Endothelial cell of umbilical vein (primary cell): ENCODE data around the gene NUMBL.

Experiments used
- CTCF ChIP-seq, 2 donors: IDR thresholded peaks; 1 replicate in 1 of 2; 2 replicates in 1 of 2; pipeline ENCODE4 v1.5.1; 2011; ENCODE audit warnings: low read length in 2 of 2, mild to moderate bottlenecking in 2 of 2, moderate library complexity in 2 of 2, control low read depth in 1 of 2, inconsistent platforms in 1 of 2, low read depth in 1 of 2; ENCODE audit not compliant: insufficient read depth in 1 of 2; ENCODE audit errors: extremely low read depth in 1 of 2
- EZH2 ChIP-seq: IDR thresholded peaks from 2 replicates; pipeline ENCODE4 v1.6.1; 2012; ENCODE audit warnings: borderline replicate concordance, low read depth, mild to moderate bottlenecking, moderate library complexity, low read length, inconsistent platforms; ENCODE audit not compliant: severe bottlenecking
- MAX ChIP-seq: IDR thresholded peaks from 2 replicates; pipeline ENCODE4 v1.6.1; 2011; ENCODE audit not compliant: insufficient read depth, insufficient read length
- MYC ChIP-seq: IDR thresholded peaks from one replicate; pipeline ENCODE4 v1.6.1; 2011; ENCODE audit warnings: mild to moderate bottlenecking, low read depth, low read length
- POLR2A ChIP-seq: IDR thresholded peaks from 2 replicates; pipeline ENCODE4 v1.6.1; 2012; ENCODE audit warnings: low read depth, mild to moderate bottlenecking, control low read depth, low read length
- POLR2AphosphoS5 ChIP-seq: IDR thresholded peaks from 2 replicates; pipeline ENCODE4 v1.6.1; 2012; ENCODE audit warnings: low read depth, mild to moderate bottlenecking, control low read depth, low read length, moderate library complexity; ENCODE audit not compliant: insufficient read depth

GRCh38 chr19:40735013-40735771, 44.7 kb upstream of the NUMBL start:
- TF ChIP-seq CTCF (IDR thresholded peaks at IDR 0.05; ENCODE audit: extremely low read depth in 1 of 2, insufficient read depth in 1 of 2, low read depth in 1 of 2, low read length in 2 of 2) (no peak), MAX (no peak), POLR2A (no peak), POLR2AphosphoS5 (no peak), EZH2 (no peak), MYC (no peak)
